Calu3 (cell line): ENCODE data around the gene NSDHL. TPM values are rescaled to one million over a fixed set of nuclear protein-coding genes. Genes with fewer than 3 reads are reported as not detected.

ENCODE experiments used
- BruUV-seq: library from RNA; stranded (reverse); fragments of 400-500 nt; replicated peaks from 2 replicates; lab custom pipeline; 2021; lab: Mats Ljungman, UMichigan
- CTCF ChIA-PET: fragments of 300-600 bp; sonication (Branson Sonifier 250); formaldehyde crosslinking; loops from one replicate; lab custom pipeline; 2022; ENCODE audit warnings: antibody characterized with exemption; lab: Charles Lee
- DNase-seq: peaks from one replicate; pipeline ENCODE4 v3.0.0; 2022
- H3K27ac Mint-ChIP-seq: one replicate; pipeline ENCODE4 v1.8.0; 2022; ENCODE audit warnings: mixed read lengths; ENCODE audit not compliant: unreplicated experiment
- H3K27me3 Mint-ChIP-seq: one replicate; pipeline ENCODE4 v1.8.0; 2022; ENCODE audit warnings: mixed read lengths; ENCODE audit not compliant: unreplicated experiment
- H3K36me3 Mint-ChIP-seq: one replicate; pipeline ENCODE4 v1.8.0; 2022; ENCODE audit warnings: mild to moderate bottlenecking, moderate library complexity, mixed read lengths; ENCODE audit not compliant: insufficient read depth, unreplicated experiment
- H3K4me1 Mint-ChIP-seq: one replicate; pipeline ENCODE4 v1.8.0; 2022; ENCODE audit warnings: mild to moderate bottlenecking, low read depth, mixed read lengths; ENCODE audit not compliant: unreplicated experiment
- H3K4me3 Mint-ChIP-seq: one replicate; pipeline ENCODE4 v1.8.0; 2022; ENCODE audit warnings: mild to moderate bottlenecking, low read depth, moderate library complexity, mixed read lengths; ENCODE audit not compliant: unreplicated experiment
- H3K9me3 Mint-ChIP-seq: one replicate; pipeline ENCODE4 v1.8.0; 2022; ENCODE audit warnings: low read depth, mixed read lengths; ENCODE audit not compliant: unreplicated experiment
- intact Hi-C: fragments of 100-400 bp; cut with micrococcal nuclease; formaldehyde crosslinking; loops from one replicate; pipeline ENCODE4 v1.10.0; 2022; ENCODE audit not compliant: unreplicated experiment
- total RNA-seq: library from RNA; stranded (reverse); gene quantifications from 2 replicates; pipeline ENCODE4 v1.2.3, GENCODE V29; 2022
- TF ChIP-seq, protein P1 (sequence below): fragments of 200-600 bp; IDR thresholded peaks from one replicate; pipeline ENCODE4 v1.8.0; 2022; ENCODE audit warnings: antibody characterized with exemption; ENCODE audit not compliant: unreplicated experiment

The NSDHL gene
- total RNA-seq, 1 experiment from 2014 or later: 38.1 TPM

DNA sequence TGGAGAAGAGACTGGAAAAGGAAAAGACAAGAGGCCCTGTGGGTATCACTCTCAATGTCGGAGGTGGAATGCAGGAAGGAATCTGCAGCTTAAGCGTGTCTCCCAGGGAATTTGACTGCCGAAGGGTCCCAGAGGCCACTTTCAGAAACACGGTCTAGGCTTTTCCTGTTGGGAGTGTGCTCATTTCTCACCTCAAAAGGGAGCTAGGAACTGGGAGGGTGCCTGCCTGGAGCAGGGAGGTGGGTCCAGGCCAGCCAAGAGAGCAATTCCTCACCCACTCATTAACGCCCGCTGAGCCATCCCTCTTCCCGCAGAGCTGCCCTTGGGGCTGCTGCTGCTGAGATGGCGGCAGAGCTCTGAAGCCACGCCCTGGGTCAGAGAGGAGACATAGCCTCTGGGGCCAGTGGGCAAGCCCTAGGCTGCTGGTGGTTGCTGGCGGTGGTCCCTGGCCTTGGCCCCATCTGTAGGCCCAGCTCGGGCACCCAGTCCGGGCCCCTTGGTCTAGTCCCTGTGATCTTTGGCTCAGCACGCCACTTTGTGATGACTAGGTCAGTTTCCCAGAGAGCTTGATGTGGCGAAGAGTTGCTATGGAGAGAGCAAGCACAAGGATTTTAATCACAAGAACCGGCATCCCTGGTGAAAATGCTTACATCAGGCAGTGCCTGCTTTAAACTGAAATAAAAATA is 71.1 kb downstream of the NSDHL start:
- Mint-ChIP-seq H3K27ac (no peak overlapping the region), H3K4me3 (no peak overlapping the region), H3K36me3 (peaks cover under 1% of the 10 kb centered on the region), H3K27me3 (no peaks in the 10 kb centered on the region), H3K4me1 (peaks cover 9% of the 10 kb centered on the region), H3K9me3 (no peaks in the 10 kb centered on the region)
- BruUV-seq: no TSS peak
- TF ChIP-seq, protein P1, sequence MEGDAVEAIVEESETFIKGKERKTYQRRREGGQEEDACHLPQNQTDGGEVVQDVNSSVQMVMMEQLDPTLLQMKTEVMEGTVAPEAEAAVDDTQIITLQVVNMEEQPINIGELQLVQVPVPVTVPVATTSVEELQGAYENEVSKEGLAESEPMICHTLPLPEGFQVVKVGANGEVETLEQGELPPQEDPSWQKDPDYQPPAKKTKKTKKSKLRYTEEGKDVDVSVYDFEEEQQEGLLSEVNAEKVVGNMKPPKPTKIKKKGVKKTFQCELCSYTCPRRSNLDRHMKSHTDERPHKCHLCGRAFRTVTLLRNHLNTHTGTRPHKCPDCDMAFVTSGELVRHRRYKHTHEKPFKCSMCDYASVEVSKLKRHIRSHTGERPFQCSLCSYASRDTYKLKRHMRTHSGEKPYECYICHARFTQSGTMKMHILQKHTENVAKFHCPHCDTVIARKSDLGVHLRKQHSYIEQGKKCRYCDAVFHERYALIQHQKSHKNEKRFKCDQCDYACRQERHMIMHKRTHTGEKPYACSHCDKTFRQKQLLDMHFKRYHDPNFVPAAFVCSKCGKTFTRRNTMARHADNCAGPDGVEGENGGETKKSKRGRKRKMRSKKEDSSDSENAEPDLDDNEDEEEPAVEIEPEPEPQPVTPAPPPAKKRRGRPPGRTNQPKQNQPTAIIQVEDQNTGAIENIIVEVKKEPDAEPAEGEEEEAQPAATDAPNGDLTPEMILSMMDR: no peak
- CTCF ChIA-PET: no interaction called here
- intact Hi-C loops: no loop called here
- DNase-seq: no peak

DNA sequence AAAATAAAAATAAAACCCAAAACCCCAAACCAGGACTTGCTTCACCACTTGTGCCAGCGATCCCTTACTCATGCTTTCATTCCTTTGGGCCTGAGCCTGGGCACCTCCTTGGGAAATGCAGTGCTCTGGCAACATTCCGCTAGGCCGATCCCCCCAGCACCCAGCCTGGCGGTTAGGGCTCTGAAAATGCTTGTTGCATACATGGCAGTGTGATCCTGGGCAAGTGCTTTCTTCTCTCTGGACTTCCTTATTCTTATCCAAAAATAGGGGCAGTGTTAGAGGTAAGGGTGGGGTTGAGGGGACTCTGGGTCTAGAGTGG is 71.6 kb downstream of the NSDHL start:
- H3K4me1 Mint-ChIP-seq: peaks cover 5% of the 10 kb centered on the region
- BruUV-seq: no TSS peak
- no peaks in the 10 kb centered on the region for H3K27me3 Mint-ChIP-seq
- H3K9me3 Mint-ChIP-seq: no peaks in the 10 kb centered on the region
- intact Hi-C loops: no loop called here
- TF ChIP-seq, protein P1: no peak
- H3K4me3 Mint-ChIP-seq: no peak overlapping the region
- CTCF ChIA-PET: no interaction called here
- H3K27ac Mint-ChIP-seq: no peak overlapping the region
- no peak for DNase-seq
- no peaks in the 10 kb centered on the region for H3K36me3 Mint-ChIP-seq

DNA sequence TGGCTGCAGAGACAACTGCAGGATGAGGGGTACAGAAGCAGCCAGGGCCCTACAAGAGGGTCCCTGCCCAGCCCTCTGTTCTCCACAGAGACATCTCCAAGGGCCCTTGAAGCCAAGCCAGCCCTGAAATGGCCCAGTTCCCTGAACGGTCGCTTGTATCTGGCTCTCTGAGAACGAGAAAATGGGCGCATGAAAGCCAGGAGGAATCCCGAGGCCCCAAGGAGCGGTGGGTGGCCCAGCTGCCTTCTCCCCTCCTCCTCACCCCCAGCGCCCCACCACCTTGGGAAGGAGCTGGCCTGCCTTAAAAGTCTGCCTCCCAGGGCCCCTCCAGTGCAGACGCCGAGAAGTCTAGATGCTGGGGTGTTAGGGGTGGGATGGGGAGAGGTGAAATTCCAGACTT is 72.7 kb downstream of the NSDHL start:
- no peaks in the 10 kb centered on the region for H3K9me3 Mint-ChIP-seq
- H3K4me1 Mint-ChIP-seq: peaks cover 5% of the 10 kb centered on the region
- CTCF ChIA-PET: no interaction called here
- no peaks in the 10 kb centered on the region for H3K27me3 Mint-ChIP-seq
- BruUV-seq: no TSS peak
- no peak overlapping the region for H3K4me3 Mint-ChIP-seq
- intact Hi-C loops: no loop called here
- H3K36me3 Mint-ChIP-seq: no peaks in the 10 kb centered on the region
- no peak overlapping the region for H3K27ac Mint-ChIP-seq
- TF ChIP-seq, protein P1: no peak
- DNase-seq: no peak

DNA sequence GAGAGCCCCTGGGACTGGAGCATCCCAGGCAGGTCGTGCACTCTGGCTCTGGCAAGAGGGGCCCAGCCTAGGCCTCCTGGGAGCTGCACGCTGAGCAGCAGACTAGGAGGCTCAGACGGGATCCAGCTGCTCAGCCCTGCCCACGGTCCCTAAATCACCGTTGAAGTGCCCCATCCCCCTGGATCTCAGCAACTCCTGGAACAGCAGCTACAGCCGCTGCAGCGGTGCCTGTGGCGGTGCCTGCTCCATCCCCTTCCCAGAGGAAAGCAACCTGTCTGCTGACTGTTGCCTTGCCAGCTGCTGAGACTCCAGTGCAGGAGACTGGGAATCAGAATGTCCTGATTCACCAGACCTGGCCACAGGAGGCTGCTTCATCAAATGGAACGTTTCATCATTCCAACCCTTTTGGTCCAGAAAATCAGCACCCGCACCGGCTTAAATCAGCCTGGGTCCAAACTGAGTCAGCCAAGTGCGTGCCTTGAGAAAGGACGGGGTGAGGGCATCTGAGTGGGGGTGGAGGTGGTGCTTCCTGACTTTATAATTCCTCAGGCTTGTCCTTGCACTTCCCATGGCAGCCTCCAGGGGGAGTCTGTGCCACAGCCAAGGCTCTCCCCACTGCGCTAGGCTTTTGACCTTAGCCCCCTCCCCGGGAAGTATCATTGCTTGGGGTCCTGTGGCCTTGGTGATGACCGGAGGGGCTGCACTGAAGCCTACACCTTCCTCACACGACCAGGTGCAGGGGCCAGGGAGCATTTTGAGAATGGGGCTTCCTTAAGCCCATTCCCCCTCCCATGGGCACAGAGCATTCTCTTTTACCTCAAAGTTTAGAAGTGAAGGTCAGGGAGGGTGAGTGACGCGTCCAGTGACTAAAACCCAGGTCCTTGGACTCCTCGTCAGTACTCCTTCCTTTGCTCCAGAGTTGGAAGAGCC is 73.6 kb downstream of the NSDHL start:
- no peak overlapping the region for H3K27ac Mint-ChIP-seq
- no TSS peak for BruUV-seq

More for the DNA sequence above, 73.6 kb downstream of the NSDHL start:
- CTCF ChIA-PET: no interaction called here
- peak; percentile 61 for DNase-seq
- no peaks in the 10 kb centered on the region for H3K27me3 Mint-ChIP-seq
- H3K9me3 Mint-ChIP-seq: no peaks in the 10 kb centered on the region
- intact Hi-C loops: no loop called here
- no peaks in the 10 kb centered on the region for H3K36me3 Mint-ChIP-seq
- H3K4me3 Mint-ChIP-seq: no peak overlapping the region
- TF ChIP-seq, protein P1: peak; percentile 66
- peaks cover 5% of the 10 kb centered on the region for H3K4me1 Mint-ChIP-seq
